Activated CD8-positive, alpha-beta memory T cell treated with anti-CD3 and anti-CD28 coated beads, Interleukin-2, amount 50 U/mL, for 1 hour (primary cell): ENCODE data around the gene BBX.
A peak's percentile ranks its signal among the peaks of the same experiment; 100 is the strongest.

Source experiments
- DNase-seq: peaks from one replicate; pipeline ENCODE4 v3.0.0-alpha.2; 2020; ENCODE audit errors: extremely low read depth

BBX gene

DNA sequence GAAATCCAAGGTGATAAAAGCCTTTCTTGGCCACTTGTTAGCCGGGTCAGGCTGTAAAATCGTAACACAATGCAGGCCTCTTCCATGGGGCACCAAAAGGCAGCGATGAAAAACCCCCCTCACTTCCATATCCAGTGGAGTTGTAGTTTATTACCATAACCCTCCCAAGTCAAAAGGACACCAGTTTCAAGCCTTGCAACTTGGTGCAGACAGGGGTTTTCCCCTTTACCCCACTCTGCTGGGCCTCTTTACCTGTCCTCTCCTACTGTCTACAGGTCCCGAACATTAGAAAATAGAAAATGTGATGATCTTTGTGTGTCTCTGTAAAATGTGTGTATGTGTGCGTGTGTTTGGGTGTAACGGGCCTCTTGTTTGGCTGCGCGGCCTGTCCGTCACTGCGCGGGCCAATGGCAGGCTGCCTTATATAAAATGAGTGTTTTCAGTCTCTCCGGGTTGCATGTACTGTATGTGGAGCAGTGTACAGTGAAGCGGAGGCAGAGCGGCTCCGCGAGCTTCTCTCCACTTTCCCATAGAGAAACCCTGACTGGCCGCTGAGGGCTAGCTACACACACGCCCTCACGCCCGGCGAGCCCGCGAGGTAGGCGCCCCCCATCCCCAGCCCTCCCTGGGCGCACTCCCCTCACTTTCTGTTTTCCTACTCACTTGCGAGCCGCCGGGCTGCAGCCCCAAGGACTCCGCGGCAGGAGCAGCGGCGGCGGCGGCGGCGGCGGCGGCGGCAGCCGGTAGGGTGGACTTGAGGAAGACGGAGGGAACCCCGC lies at the start of gene BBX:
Gene BBX (plus strand): TSS at position 453 of the 779 bp plus-strand sequence. CDS start 187,499 bp downstream, outside the sequence.
- peak; percentile 77 for DNase-seq

GRCh38 chr3:107476462-107476861 lies 46.3 kb upstream of the BBX start:
- no peak for DNase-seq

- DNase-seq, result no peak
These were observed 35.3 kb upstream of the BBX start for GRCh38 chr3:107487490-107487889.

DNA sequence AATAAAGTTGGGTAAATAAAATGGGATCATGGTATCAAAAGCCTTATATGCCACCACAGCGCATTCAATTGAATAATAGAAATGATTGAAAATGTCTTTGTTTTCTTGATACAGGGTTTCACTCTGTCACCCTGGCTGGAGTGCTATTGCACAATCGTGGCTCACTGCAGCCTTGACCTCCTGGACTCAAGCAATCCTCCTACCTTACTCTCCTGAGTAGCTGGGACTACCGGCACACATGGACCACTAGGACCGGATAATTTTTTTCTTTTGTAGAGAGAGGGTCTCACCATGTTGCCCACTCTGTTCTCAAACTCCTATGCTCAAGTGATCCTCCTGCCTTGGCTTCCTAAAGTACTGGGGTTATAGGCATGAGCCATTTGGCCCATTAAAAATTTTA lies 33.8 kb upstream of the BBX start:
- DNase-seq, result no peak

DNA sequence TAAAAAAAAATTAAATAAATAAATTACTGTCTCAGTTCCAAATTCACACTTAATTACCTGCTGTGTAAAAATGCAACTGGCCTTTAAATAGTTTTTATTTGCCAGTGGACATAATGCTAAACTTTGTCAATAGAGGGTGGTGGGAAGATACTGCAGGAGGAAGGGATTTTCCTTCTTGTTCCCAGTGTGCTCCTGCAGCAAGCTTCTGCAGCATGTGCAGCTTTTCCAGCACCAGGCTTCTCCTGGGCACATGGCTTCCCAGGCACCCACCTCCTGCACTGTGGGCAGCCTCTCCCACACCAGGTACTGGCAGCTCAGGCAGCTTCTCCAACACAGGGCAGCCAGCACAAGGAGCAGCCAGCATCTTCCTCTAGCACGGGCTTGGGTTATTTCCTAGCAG lies 29.6 kb upstream of the BBX start:
- no peak for DNase-seq

GRCh38 chr3:107496855-107497254 lies 25.9 kb upstream of the BBX start:
- DNase-seq, result no peak

GRCh38 chr3:107498646-107499045 lies 24.1 kb upstream of the BBX start:
- DNase-seq, result no peak

- DNase-seq, result no peak
These were observed 16.3 kb upstream of the BBX start for GRCh38 chr3:107506458-107506857.

GRCh38 chr3:107508331-107508730 lies 14.4 kb upstream of the BBX start:
- no peak for DNase-seq

DNA sequence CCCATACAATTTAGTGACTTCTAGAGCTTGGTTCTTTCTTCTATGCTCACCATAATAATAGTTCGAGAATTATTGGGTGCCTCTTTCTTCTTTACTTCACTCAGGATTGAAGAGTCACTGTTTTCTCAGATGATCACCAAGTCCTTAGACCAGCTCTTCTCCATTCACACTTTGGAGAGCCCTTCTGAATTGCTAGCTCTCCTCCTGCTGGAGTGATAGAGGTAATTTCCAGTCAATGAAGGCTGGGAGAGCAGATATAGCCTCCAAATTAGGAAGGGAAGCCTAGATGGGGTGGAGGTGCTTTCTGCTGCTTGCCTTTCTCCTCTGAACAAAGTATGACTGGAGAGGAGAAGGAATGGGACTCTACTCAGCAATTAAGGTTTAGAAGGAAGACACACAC lies 10.7 kb upstream of the BBX start:
- DNase-seq, result no peak

DNA sequence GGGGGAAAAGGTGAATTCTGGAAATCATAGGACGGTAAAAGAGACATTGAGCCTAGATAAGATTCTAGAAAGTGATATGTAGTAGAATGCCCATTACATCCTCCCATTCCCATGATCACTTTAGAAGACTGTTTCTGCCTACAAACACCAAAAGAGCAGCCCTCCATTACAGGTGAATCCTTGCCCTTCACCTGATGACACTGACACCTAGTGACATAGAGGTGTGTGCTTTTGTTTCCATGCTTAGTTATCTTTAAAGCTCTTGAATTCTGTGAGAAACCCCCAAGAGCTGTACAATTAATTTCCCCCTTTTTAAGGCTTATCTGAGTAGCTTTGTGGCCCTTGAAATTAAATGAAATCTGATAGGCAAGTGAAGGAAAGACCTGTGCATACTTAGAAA lies 8.3 kb upstream of the BBX start:
- no peak for DNase-seq

DNA sequence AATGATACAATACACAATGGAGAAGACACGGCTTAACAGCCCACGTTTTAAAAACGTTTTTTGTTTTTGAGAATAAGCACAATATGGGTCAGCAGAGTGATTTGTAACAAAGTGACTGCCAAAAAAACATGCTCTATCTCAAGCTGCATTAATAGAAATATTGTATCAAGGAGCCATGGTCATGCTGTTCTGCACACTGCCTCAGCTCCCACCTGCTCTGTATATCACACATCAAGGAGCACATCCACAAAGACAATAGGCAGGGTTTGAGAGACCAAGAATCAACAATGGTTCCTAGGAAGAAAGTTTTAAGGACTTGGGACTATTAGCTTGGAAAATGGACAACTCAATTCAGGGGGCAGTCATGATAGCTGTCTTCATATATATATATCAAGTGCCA lies 6.3 kb upstream of the BBX start:
- no peak for DNase-seq

- no peak for DNase-seq
These were observed 2.2 kb upstream of the BBX start for GRCh38 chr3:107520535-107520934.

DNA sequence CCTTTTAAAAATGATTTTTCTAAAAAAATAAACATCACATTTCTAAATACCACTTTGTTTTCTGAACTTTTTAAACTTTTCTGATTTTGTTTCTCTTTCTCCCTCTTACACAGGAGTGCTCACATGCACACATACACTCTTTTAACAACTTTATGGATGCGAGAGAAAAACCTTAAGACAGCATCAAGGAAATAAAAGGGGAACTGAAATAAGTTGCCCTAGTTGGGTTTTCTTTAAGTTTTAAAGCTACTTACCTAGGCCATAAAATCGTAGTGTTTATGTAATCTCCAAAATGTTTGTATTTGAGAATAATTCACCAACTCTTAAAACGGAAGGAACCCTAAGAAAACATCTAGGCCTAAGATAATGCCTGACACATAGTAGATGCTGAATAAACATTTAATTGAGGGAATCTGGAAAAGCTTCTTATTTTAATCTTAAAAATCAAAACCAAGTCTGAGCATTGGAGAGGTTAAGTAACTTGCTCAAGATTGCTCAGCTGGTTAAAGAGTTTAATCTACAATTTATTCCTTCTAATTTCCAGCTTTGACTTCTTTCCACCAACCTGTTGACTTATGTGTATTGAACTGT lies 1.2 kb upstream of the BBX start:
- DNase-seq, result no peak

- DNase-seq, result no peak
These were observed 452 bp downstream of the BBX start for GRCh38 chr3:107523289-107523538.

DNA sequence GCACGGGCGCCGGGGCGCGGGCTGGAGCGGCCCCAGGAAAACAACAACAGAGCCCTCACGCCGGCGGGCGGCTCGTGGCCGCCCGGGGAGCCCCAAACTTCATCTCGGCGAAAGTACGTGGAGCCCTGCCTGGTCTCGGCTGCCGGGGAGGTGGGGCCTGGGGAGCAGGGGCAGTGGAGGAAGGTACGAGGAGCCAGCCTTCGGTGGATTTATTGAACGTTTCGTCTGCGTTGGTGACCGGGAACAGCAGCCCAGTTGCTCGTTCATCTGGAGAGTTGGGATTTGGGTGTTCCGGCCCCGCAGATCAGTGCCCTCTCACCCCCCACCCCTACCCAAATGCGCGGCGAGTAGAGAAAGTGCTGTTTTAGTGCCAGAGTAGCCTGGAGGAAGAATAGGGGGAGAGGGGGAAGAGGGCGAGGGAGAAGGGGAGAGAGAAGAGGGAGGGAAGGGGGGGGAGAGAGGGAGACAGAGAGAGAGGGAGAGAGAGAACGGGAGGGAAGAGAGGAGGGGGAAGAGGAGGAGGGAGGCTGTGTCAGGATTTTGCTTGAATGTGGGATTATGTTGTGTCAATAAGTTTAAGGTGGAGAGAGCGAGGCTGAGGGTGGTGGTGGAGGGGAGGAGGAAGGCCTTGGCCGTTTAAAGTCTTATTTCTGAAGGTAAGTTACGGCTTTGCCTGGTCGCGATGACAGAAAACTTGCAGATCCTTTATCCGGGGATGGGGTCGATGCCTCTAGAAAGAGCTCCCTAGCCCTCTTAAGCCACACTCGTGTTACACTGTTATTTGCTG lies 970 bp downstream of the BBX start:
- no peak for DNase-seq

- DNase-seq, result no peak
These were observed 1.6 kb downstream of the BBX start for GRCh38 chr3:107524326-107524840.

GRCh38 chr3:107524841-107525643 lies 2.3 kb downstream of the BBX start:
- DNase-seq, result no peak

- DNase-seq, result no peak
These were observed 3.0 kb downstream of the BBX start for GRCh38 chr3:107525644-107526305.

- DNase-seq, result no peak
These were observed 9.2 kb downstream of the BBX start for GRCh38 chr3:107531917-107532469.

DNA sequence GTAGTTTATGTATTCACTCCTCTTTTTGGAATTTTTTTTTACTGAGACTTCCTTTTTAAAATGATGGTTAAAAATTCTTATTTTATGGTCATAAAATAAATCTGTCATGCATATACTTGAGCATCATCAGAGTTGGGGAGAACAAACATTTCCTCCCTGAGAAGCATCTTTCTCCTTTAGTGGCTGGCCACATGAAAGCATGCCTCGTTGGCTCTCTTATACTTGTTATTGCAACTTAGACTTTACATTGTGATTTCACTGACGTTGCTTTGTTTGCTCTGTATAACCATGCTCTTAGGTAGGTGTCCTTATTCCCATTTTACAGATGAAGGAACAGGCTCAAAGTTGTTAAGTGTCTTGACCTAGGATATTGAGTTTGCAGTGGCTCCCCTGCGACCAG lies 18.1 kb downstream of the BBX start:
- DNase-seq, result no peak
